IMR-90 (cell line): ENCODE measurements around the gene MARCHF2. TPM values are rescaled to one million over a fixed set of nuclear protein-coding genes. Genes with fewer than 3 reads are reported as not detected.

ENCODE experiments used
- ATAC-seq: fragments of 200-7000 bp; cut with Tn5 transposase; 2 replicates; pipeline ENCODE4 v1.9.1; 2020; ENCODE audit warnings: low read depth, mild to moderate bottlenecking, moderate library complexity
- BruUV-seq: library from RNA; stranded (reverse); fragments of 400-500 nt; replicated peaks from 2 replicates; lab custom pipeline; 2021; lab: Mats Ljungman, UMichigan
- CTCF ChIA-PET: fragments of 300-600 bp; formaldehyde crosslinking; extraction: SDS; loops from one replicate; lab custom pipeline; 2021; ENCODE audit warnings: antibody characterized with exemption; lab: Yijun Ruan, JAX
- POLR2A ChIA-PET: fragments of 300-600 bp; sonication (Branson Sonifier 250); formaldehyde crosslinking; loops from one replicate; lab custom pipeline; 2022; ENCODE audit warnings: antibody characterized with exemption; ENCODE audit not compliant: unreplicated experiment; lab: Charles Lee
- DNase-seq: peaks from one replicate; pipeline ENCODE4 v3.0.0; 2013
- H2AFZ ChIP-seq: replicated peaks from 2 replicates; pipeline ENCODE3; 2013; ENCODE audit warnings: low read length, mild to moderate bottlenecking; ENCODE audit not compliant: poor library complexity
- H2AK5ac ChIP-seq: 2 replicates; pipeline ENCODE4 v1.6.1; 2013; ENCODE audit warnings: low read depth, low read length, inconsistent platforms
- H2AK9ac ChIP-seq: replicated peaks from 2 replicates; pipeline ENCODE3; 2013; ENCODE audit warnings: mild to moderate bottlenecking, low read depth, low read length, moderate library complexity; ENCODE audit not compliant: poor library complexity
- H2BK120ac ChIP-seq: 2 replicates; pipeline ENCODE4 v1.6.1; 2013; ENCODE audit warnings: low read depth, low read length, inconsistent platforms
- H2BK15ac ChIP-seq: 3 replicates; pipeline ENCODE4 v1.6.1; 2013; ENCODE audit warnings: low read depth, low read length, inconsistent platforms
- H2BK20ac ChIP-seq: 2 replicates; pipeline ENCODE4 v1.6.1; 2013; ENCODE audit warnings: low read depth, mild to moderate bottlenecking, inconsistent platforms, low read length, moderate library complexity
- H2BK5ac ChIP-seq: 2 replicates; pipeline ENCODE4 v1.6.1; 2013; ENCODE audit warnings: mild to moderate bottlenecking, low read depth, low read length, inconsistent platforms; ENCODE audit not compliant: poor library complexity, severe bottlenecking
- H3K14ac ChIP-seq: replicated peaks from 2 replicates; pipeline ENCODE4 v1.6.1; 2013; ENCODE audit warnings: low read depth, low read length, inconsistent platforms
- H3K18ac ChIP-seq: 2 replicates; pipeline ENCODE4 v1.6.1; 2013; ENCODE audit warnings: low read depth, low read length, control low read depth
- H3K23ac ChIP-seq: 2 replicates; pipeline ENCODE4 v1.6.1; 2013; ENCODE audit warnings: low read depth, low read length, inconsistent platforms
- H3K27ac ChIP-seq: 2 replicates; pipeline ENCODE4 v1.5.1; 2013; ENCODE audit warnings: mild to moderate bottlenecking, control low read depth, low read length; ENCODE audit not compliant: insufficient read depth
- H3K27me3 ChIP-seq: 2 replicates; pipeline ENCODE4 v1.6.1; 2013; ENCODE audit warnings: low read length; ENCODE audit not compliant: control insufficient read depth, insufficient read depth
- H3K36me3 ChIP-seq: 2 replicates; pipeline ENCODE4 v1.6.1; 2013; ENCODE audit warnings: low read length, mixed read lengths; ENCODE audit not compliant: control insufficient read depth, insufficient read depth
- H3K4ac ChIP-seq: 2 replicates; pipeline ENCODE4 v1.6.1; 2013; ENCODE audit warnings: low read depth, low read length, inconsistent platforms
- H3K4me1 ChIP-seq: 2 replicates; pipeline ENCODE4 v1.6.1; 2013; ENCODE audit warnings: low read length, mixed read lengths; ENCODE audit not compliant: control insufficient read depth, insufficient read depth
- H3K4me2 ChIP-seq: 2 replicates; pipeline ENCODE4 v1.6.1; 2013; ENCODE audit warnings: low read depth, mild to moderate bottlenecking, control low read depth, low read length, moderate library complexity
- H3K4me3 ChIP-seq: 2 replicates; pipeline ENCODE4 v1.5.1; 2013; ENCODE audit warnings: low read depth, mild to moderate bottlenecking, control low read depth, low read length, moderate library complexity; ENCODE audit not compliant: insufficient read depth
- H3K56ac ChIP-seq: 2 replicates; pipeline ENCODE4 v1.6.1; 2013; ENCODE audit warnings: low read length, inconsistent platforms; ENCODE audit not compliant: insufficient read depth; ENCODE audit errors: extremely low read depth
- H3K79me1 ChIP-seq, 2 experiments: 2 replicates each; pipeline ENCODE4 v1.6.1; 2013; ENCODE audit warnings: low read length in 2 of 2, inconsistent platforms in 1 of 2, low read depth in 1 of 2
- H3K9ac ChIP-seq: 2 replicates; pipeline ENCODE4 v1.6.1; 2013; ENCODE audit warnings: low read depth, low read length, control low read depth
- H3K9me1 ChIP-seq: 2 replicates; pipeline ENCODE4 v1.6.1; 2013; ENCODE audit warnings: low read length, inconsistent platforms; ENCODE audit not compliant: insufficient read depth
- H3K9me3 ChIP-seq: 2 replicates; pipeline ENCODE4 v1.6.1; 2013; ENCODE audit warnings: low read length; ENCODE audit not compliant: control insufficient read depth, insufficient read depth
- H4K20me1 ChIP-seq: 2 replicates; pipeline ENCODE4 v1.6.1; 2013; ENCODE audit warnings: low read length, inconsistent platforms; ENCODE audit not compliant: insufficient read depth
- H4K5ac ChIP-seq: 2 replicates; pipeline ENCODE4 v1.6.1; 2013; ENCODE audit warnings: mild to moderate bottlenecking, low read depth, low read length, control low read depth
- H4K8ac ChIP-seq, 2 experiments: 2 replicates each; pipeline ENCODE4 v1.6.1; 2013; ENCODE audit warnings: low read depth in 2 of 2, low read length in 2 of 2, control low read depth in 1 of 2, inconsistent platforms in 1 of 2
- H4K91ac ChIP-seq: 2 replicates; pipeline ENCODE4 v1.6.1; 2013; ENCODE audit warnings: low read depth, low read length, inconsistent platforms; ENCODE audit not compliant: insufficient read depth
- CHD1 ChIP-seq: IDR thresholded peaks from 2 replicates; pipeline ENCODE4 v1.6.1; 2012; ENCODE audit warnings: low read depth, low read length, improper control_type of control experiment
- POLR2A ChIP-seq: IDR thresholded peaks from 2 replicates; pipeline ENCODE4 v1.6.1; 2012; ENCODE audit warnings: mild to moderate bottlenecking, low read depth, low read length
- SMC3 ChIP-seq: fragments of 150-350 bp; IDR thresholded peaks from 2 replicates; pipeline ENCODE4 v1.6.1; 2016; ENCODE audit warnings: low read depth, mild to moderate bottlenecking, antibody characterized with exemption, low read length, moderate library complexity
- WGBS, 2 experiments: methylation state at CpG; one replicate each; pipeline versions ENCODE4 v1.1.5 to v1.1.7; 2013; ENCODE audit warnings: missing lambda C conversion rate in 2 of 2; ENCODE audit not compliant: insufficient read length in 1 of 2; ENCODE audit errors: extremely low coverage in 2 of 2; 5-methylcytosine and 5-hydroxymethylcytosine counted together
- dilution Hi-C: fragments of 300-500 bp; cut with HindIII; formaldehyde crosslinking; loops from one replicate; pipeline ENCODE4 v1.14.3; 2018; ENCODE audit warnings: low sequenced_read_pairs; ENCODE audit not compliant: unreplicated experiment
- in situ Hi-C: fragments of 300-500 bp; cut with MboI; formaldehyde crosslinking; loops from 3 replicates; pipeline ENCODE4 v1.14.3; 2019; ENCODE audit warnings: low sequenced_read_pairs, inconsistent platforms, mixed read lengths
- intact Hi-C: fragments of 100-400 bp; cut with micrococcal nuclease; formaldehyde crosslinking; loops from 2 replicates; pipeline ENCODE4 v1.10.0; 2022
- polyA plus RNA-seq, 3 experiments: library from polyadenylated mRNA; depleted of rRNA; stranded (reverse); fragments of >200 nt; gene quantifications; 2 replicates each; pipeline ENCODE4 v1.2.3, GENCODE V29; 2012; ENCODE audit warnings: low replicate concordance in 1 of 3
- total RNA-seq: library from RNA; depleted of rRNA; stranded (reverse); fragments of >200 nt; gene quantifications from 2 replicates; pipeline ENCODE4 v1.2.3, GENCODE V29; 2012
- TF ChIP-seq, protein P1 (sequence below): fragments of 150-350 bp; IDR thresholded peaks from 2 replicates; pipeline ENCODE4 v1.6.1; 2016; ENCODE audit warnings: low read depth, mild to moderate bottlenecking, low read length, moderate library complexity, borderline replicate concordance

Gene MARCHF2
- total and polyA plus RNA-seq, 2 of the 4 experiments (the other 2 are of a cell fraction): 33.8 to 58.8 TPM

DNA sequence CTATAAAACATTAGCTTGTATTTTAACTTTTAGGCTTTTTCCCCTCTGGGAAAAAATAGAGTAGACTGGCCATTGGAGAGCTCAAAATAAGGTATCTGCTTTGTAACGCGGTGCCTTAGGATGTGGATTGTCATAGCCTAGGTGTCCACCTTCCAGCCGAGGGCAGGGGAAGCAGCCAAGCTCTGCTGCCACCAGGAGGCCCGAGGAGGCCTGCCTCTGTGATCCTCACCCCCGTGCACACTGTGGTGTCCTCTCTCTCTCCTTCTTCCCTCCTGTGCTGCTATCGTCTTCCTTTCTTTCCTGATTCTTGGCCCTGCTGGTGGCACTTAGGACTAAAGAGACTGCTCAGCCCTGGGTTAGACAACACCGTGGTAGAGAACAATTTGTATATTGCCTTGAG lies 43.0 kb downstream of the MARCHF2 start:
- H3K56ac ChIP-seq: no peak overlapping the region
- H2AK5ac ChIP-seq: no peak overlapping the region
- no peak overlapping the region for H3K27ac ChIP-seq
- no peak overlapping the region for H3K4me2 ChIP-seq
- no peaks in the 10 kb centered on the region for H3K27me3 ChIP-seq
- H3K23ac ChIP-seq: no peak overlapping the region
- H4K20me1 ChIP-seq: peaks cover 100% of the 10 kb centered on the region
- dilution Hi-C loops (no loop called here), intact Hi-C loops (loop anchor here (5.0 kb wide), 1 partner anchor 51 kb away; no protein-coding TSS in a partner anchor), in situ Hi-C loops (no loop called here)
- H3K4me3 ChIP-seq: no peak overlapping the region
- no peak overlapping the region for H3K4ac ChIP-seq
- POLR2A ChIA-PET: no interaction called here
- H3K9ac ChIP-seq: no peak overlapping the region
- peaks cover 16% of the 10 kb centered on the region for H3K36me3 ChIP-seq
- H2AFZ ChIP-seq: no peak overlapping the region
- no peak overlapping the region for H4K5ac ChIP-seq
- no peaks in the 10 kb centered on the region for H3K9me3 ChIP-seq
- H3K4me1 ChIP-seq: peaks cover 35% of the 10 kb centered on the region
- ATAC-seq: no peak
- BruUV-seq: no TSS peak
- no peak overlapping the region for H2BK120ac ChIP-seq
- no peak overlapping the region for H2BK5ac ChIP-seq
- peaks cover 43% of the 10 kb centered on the region for H3K9me1 ChIP-seq
- no peak overlapping the region for H2BK15ac ChIP-seq
- WGBS, 2 experiments: 80% methylated on average over 2 of the region's 7 CpGs; no CpG with 5 or more reads in 1 of the 2 experiments
- no peak overlapping the region for H2BK20ac ChIP-seq
- no peak overlapping the region for H3K18ac ChIP-seq
- CTCF ChIA-PET: interaction anchor here (2.4 kb wide), 1 partner anchor 10 kb away, joined by 6 read pairs; no protein-coding TSS in a partner anchor
- no peak overlapping the region for H3K14ac ChIP-seq
- peaks cover 12 to 91% of the 10 kb centered on the region in 2 experiments for H3K79me1 ChIP-seq
- H4K91ac ChIP-seq: no peak overlapping the region
- H4K8ac ChIP-seq: no peak overlapping the region
- DNase-seq: no peak
- no peak for TF ChIP-seq CHD1
- no peak for TF ChIP-seq POLR2A
- TF ChIP-seq, protein P1, sequence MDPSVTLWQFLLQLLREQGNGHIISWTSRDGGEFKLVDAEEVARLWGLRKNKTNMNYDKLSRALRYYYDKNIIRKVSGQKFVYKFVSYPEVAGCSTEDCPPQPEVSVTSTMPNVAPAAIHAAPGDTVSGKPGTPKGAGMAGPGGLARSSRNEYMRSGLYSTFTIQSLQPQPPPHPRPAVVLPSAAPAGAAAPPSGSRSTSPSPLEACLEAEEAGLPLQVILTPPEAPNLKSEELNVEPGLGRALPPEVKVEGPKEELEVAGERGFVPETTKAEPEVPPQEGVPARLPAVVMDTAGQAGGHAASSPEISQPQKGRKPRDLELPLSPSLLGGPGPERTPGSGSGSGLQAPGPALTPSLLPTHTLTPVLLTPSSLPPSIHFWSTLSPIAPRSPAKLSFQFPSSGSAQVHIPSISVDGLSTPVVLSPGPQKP: no peak
- no peak for TF ChIP-seq SMC3
- no peak overlapping the region for H2AK9ac ChIP-seq
